ENCODE measurements around the gene RAVER1.

- TF ChIP-seq POLR2AphosphoS5 (IDR thresholded peaks at IDR 0.05) (no peak), CTCF (IDR thresholded peaks at IDR 0.05) (no peak), POLR2A (IDR thresholded peaks at IDR 0.05) (no peak), EP300 (IDR thresholded peaks at IDR 0.05) (no peak)
Observed at GRCh38 chr19:10284065-10284959, 49.0 kb downstream of the RAVER1 start.

All from stomach (tissue), 4 donors.